Osteoblast (primary cell): Measurements from ENCODE around the gene PUM2. TPM values are rescaled to one million over a fixed set of nuclear protein-coding genes. Genes with fewer than 3 reads are reported as not detected.

Experiments
- DNase-seq: peaks from one replicate; pipeline ENCODE4 v3.0.0; 2011; ENCODE audit warnings: low spot score, mixed read lengths; ENCODE audit not compliant: insufficient read length; ENCODE audit errors: missing footprints
- H2AFZ ChIP-seq: 2 replicates; pipeline ENCODE4 v1.6.0; 2011; ENCODE audit warnings: mild to moderate bottlenecking, low read length
- H3K27ac ChIP-seq: 2 replicates; pipeline ENCODE4 v1.5.1; 2011; ENCODE audit warnings: mild to moderate bottlenecking, low read depth, low read length, moderate library complexity
- H3K27me3 ChIP-seq: 2 replicates; pipeline ENCODE4 v1.6.0; 2012; ENCODE audit warnings: mild to moderate bottlenecking, control low read depth, inconsistent platforms, low read length, moderate library complexity; ENCODE audit not compliant: insufficient read depth
- H3K36me3 ChIP-seq: 2 replicates; pipeline ENCODE4 v1.5.1; 2011; ENCODE audit warnings: mild to moderate bottlenecking, low read length, control low read depth, moderate library complexity; ENCODE audit not compliant: insufficient read depth
- H3K4me1 ChIP-seq: 2 replicates; pipeline ENCODE4 v1.5.1; 2011; ENCODE audit warnings: mild to moderate bottlenecking, low read length, control low read depth, moderate library complexity; ENCODE audit not compliant: insufficient read depth
- H3K4me2 ChIP-seq: 2 replicates; pipeline ENCODE4 v1.6.0; 2011; ENCODE audit warnings: mild to moderate bottlenecking, low read length; ENCODE audit not compliant: insufficient read depth
- H3K4me3 ChIP-seq: fragments of 200-600 bp; sonication (generic); 3 replicates; pipeline ENCODE4 v1.5.1; 2012; ENCODE audit warnings: mild to moderate bottlenecking, low read length, inconsistent platforms; ENCODE audit not compliant: insufficient read depth
- H3K79me2 ChIP-seq: 2 replicates; pipeline ENCODE4 v1.6.0; 2012; ENCODE audit warnings: mild to moderate bottlenecking, low read length, control low read depth, inconsistent platforms; ENCODE audit not compliant: insufficient read depth
- H3K9me3 ChIP-seq: 2 replicates; pipeline ENCODE4 v1.5.1; 2011; ENCODE audit warnings: low read depth, low read length, control low read depth
- H4K20me1 ChIP-seq: 2 replicates; pipeline ENCODE4 v1.6.0; 2012; ENCODE audit warnings: mild to moderate bottlenecking, low read length, control low read depth; ENCODE audit not compliant: insufficient read depth
- total RNA-seq: library from RNA; depleted of rRNA; stranded (reverse); fragments of >200 nt; gene quantifications from 2 replicates; pipeline ENCODE4 v1.2.3, GENCODE V29; 2012
- TF ChIP-seq, protein P1 (sequence below): IDR thresholded peaks from 2 replicates; pipeline ENCODE4 v1.5.1; 2011; ENCODE audit warnings: mild to moderate bottlenecking, low read depth, low read length, moderate library complexity; ENCODE audit errors: extremely low read depth

Gene PUM2
- total RNA-seq, 1 donor, result 45.2 TPM

- no peak for DNase-seq
- H3K27me3 ChIP-seq, result no peaks in the 10 kb centered on the region
- TF ChIP-seq, protein P1, sequence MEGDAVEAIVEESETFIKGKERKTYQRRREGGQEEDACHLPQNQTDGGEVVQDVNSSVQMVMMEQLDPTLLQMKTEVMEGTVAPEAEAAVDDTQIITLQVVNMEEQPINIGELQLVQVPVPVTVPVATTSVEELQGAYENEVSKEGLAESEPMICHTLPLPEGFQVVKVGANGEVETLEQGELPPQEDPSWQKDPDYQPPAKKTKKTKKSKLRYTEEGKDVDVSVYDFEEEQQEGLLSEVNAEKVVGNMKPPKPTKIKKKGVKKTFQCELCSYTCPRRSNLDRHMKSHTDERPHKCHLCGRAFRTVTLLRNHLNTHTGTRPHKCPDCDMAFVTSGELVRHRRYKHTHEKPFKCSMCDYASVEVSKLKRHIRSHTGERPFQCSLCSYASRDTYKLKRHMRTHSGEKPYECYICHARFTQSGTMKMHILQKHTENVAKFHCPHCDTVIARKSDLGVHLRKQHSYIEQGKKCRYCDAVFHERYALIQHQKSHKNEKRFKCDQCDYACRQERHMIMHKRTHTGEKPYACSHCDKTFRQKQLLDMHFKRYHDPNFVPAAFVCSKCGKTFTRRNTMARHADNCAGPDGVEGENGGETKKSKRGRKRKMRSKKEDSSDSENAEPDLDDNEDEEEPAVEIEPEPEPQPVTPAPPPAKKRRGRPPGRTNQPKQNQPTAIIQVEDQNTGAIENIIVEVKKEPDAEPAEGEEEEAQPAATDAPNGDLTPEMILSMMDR, result no peak
Observed at GRCh38 chr2:20372896-20373640, 22.4 kb upstream of the PUM2 start.

GRCh38 chr2:20371323-20372025 lies 20.8 kb upstream of the PUM2 start:
- H3K79me2 ChIP-seq, result no peaks in the 10 kb centered on the region
- no peaks in the 10 kb centered on the region for H3K4me1 ChIP-seq
- no peak overlapping the region for H2AFZ ChIP-seq
- TF ChIP-seq, protein P1, result no peak
- H3K36me3 ChIP-seq, result no peaks in the 10 kb centered on the region
- H3K27me3 ChIP-seq, result no peaks in the 10 kb centered on the region
- no peak overlapping the region for H3K4me3 ChIP-seq
- no peak overlapping the region for H3K4me2 ChIP-seq
- no peak overlapping the region for H3K27ac ChIP-seq
- DNase-seq, result no peak
- H3K9me3 ChIP-seq, result no peaks in the 10 kb centered on the region
- H4K20me1 ChIP-seq, result no peaks in the 10 kb centered on the region

More at GRCh38 chr2:20372896-20373640, 22.4 kb upstream of the PUM2 start:
- no peak overlapping the region for H3K4me2 ChIP-seq
- H4K20me1 ChIP-seq, result no peaks in the 10 kb centered on the region
- H3K79me2 ChIP-seq, result no peaks in the 10 kb centered on the region
- H3K36me3 ChIP-seq, result no peaks in the 10 kb centered on the region
- H3K27ac ChIP-seq, result no peak overlapping the region
- no peaks in the 10 kb centered on the region for H3K9me3 ChIP-seq
- no peak overlapping the region for H3K4me3 ChIP-seq
- no peaks in the 10 kb centered on the region for H3K4me1 ChIP-seq
- H2AFZ ChIP-seq, result no peak overlapping the region

- Histone ChIP-seq H2AFZ (no peak overlapping the region), H3K9me3 (no peaks in the 10 kb centered on the region), H3K36me3 (no peaks in the 10 kb centered on the region), H3K27me3 (no peaks in the 10 kb centered on the region), H3K4me3 (no peak overlapping the region), H3K27ac (no peak overlapping the region), H3K4me1 (peaks cover 9% of the 10 kb centered on the region), H3K79me2 (no peaks in the 10 kb centered on the region), H4K20me1 (no peaks in the 10 kb centered on the region), H3K4me2 (no peak overlapping the region)
- DNase-seq, result no peak
- TF ChIP-seq, protein P1, result no peak
Observed at GRCh38 chr2:20370191-20370590, 19.5 kb upstream of the PUM2 start.

GRCh38 chr2:20369366-20369765 lies 18.7 kb upstream of the PUM2 start:
- no peaks in the 10 kb centered on the region for H4K20me1 ChIP-seq
- no peak overlapping the region for H3K4me2 ChIP-seq
- no peaks in the 10 kb centered on the region for H3K36me3 ChIP-seq
- H3K9me3 ChIP-seq, result no peaks in the 10 kb centered on the region
- no peak overlapping the region for H2AFZ ChIP-seq
- H3K4me3 ChIP-seq, result no peak overlapping the region
- H3K79me2 ChIP-seq, result no peaks in the 10 kb centered on the region
- peaks cover 12% of the 10 kb centered on the region for H3K4me1 ChIP-seq
- no peak for DNase-seq
- TF ChIP-seq, protein P1, result no peak
- H3K27me3 ChIP-seq, result no peaks in the 10 kb centered on the region
- no peak overlapping the region for H3K27ac ChIP-seq
